ENCODE measurements around the gene SORBS1.

Gene SORBS1

DNA sequence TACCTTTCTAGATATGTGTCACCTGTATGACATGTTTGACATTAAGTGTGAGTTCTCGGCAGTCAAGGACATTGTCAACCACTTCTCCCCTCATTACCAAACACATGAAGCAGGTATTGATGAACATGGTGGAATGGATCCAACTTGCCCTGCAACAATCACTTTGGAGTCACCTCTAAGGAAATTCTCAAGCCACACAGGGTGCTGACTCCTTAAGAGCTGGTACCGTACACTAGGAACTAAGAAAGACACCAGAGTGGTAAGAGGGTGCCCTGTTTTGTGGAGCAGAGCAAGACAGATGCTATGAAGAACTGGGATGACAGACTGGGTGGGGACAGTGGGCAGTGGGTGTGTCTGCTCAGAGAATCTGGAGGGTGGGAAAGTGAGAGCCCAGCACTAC is 17.4 kb upstream of the SORBS1 start:
- CTCF ChIA-PET: interaction anchor here (1.4 to 3.6 kb wide), 3 partner anchors 10 to 148 kb away, joined by 4 to 14 read pairs (median 4); no protein-coding TSS in a partner anchor
- POLR2A ChIA-PET: interaction anchor here (0.6 kb wide), 1 partner anchor 1947 kb away, joined by 4 read pairs; no protein-coding TSS in a partner anchor
- no peak for DNase-seq (ENCODE audit: extremely low spot score)
- TF ChIP-seq, protein P1, sequence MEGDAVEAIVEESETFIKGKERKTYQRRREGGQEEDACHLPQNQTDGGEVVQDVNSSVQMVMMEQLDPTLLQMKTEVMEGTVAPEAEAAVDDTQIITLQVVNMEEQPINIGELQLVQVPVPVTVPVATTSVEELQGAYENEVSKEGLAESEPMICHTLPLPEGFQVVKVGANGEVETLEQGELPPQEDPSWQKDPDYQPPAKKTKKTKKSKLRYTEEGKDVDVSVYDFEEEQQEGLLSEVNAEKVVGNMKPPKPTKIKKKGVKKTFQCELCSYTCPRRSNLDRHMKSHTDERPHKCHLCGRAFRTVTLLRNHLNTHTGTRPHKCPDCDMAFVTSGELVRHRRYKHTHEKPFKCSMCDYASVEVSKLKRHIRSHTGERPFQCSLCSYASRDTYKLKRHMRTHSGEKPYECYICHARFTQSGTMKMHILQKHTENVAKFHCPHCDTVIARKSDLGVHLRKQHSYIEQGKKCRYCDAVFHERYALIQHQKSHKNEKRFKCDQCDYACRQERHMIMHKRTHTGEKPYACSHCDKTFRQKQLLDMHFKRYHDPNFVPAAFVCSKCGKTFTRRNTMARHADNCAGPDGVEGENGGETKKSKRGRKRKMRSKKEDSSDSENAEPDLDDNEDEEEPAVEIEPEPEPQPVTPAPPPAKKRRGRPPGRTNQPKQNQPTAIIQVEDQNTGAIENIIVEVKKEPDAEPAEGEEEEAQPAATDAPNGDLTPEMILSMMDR (IDR thresholded peaks at IDR 0.05; ENCODE audit: control extremely low read depth, extremely low read depth, low read depth, missing control alignments): no peak

DNA sequence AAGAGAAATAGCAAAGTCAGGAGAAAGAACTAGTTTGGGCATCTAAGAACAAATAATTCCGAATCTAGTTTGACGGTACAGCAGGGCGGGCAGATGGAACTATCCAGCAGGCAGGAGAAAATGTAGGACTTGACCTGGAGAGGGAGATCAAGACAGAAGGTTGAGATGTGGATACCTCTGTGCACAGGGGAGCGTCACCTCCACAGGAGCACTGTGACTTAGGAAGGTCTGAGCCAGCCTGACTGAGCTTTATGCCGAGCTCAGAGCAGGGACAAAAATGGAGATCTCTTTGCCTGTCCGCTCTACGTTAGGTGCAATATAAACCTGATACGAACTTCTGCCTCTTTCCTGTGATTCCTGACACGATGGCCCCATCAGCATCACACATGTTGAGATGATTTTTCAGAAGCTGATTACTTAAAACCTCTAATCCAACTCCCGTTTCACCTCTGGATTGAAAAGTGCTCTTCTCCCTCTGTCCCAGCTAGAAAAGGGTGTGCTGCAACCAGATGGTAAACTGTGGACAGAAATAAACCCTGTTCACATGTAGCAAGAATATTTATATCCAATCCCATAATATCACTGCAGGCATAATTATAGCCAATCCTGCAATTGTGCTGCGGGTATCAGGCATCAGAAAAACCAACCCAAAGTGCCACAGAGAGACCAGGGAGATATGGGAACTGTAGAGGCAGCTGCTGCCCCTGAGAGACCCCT is 13.6 kb upstream of the SORBS1 start:
- ChIA-PET CTCF (interaction anchor here (2.3 kb wide), 1 partner anchor 144 kb away, joined by 10 read pairs; no protein-coding TSS in a partner anchor), POLR2A (no interaction called here)
- no peak for DNase-seq (ENCODE audit: extremely low spot score)
- TF ChIP-seq, protein P1 (IDR thresholded peaks at IDR 0.05; ENCODE audit: control extremely low read depth, extremely low read depth, low read depth, missing control alignments): no peak

DNA sequence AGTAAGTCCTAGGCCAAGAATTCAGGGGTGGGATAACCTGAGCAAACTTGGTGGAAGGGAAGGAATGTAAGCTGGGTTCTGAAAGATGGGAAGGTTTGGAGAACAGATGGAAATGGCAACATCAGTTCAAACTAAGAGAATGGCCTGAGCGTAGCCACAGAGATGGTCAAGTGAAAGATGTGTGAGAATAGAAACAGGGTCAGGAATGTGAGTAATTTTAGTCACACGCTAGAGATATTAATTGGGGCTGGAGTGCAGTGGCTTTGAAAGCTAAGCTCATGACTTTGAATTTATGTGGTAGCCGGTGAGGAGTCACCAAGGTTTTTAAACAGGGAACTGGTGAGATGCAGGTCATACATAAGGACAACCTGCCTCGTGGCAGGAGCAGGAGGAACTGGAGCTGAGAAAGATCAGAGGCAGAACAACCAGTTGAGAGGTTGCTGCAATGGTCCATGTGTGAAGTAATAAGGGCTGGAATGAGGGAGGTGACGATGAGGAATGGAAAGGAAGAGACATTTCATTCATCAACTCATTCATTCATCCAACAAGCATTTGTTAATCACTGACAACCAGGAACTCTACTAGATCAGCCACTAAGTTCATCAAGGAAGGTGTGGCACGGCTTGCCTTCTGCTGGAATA is 12.9 kb upstream of the SORBS1 start:
- CTCF ChIA-PET: interaction anchor here (2.3 kb wide), 1 partner anchor 143 kb away, joined by 10 read pairs; no protein-coding TSS in a partner anchor
- POLR2A ChIA-PET: no interaction called here
- TF ChIP-seq, protein P1 (IDR thresholded peaks at IDR 0.05; ENCODE audit: control extremely low read depth, extremely low read depth, low read depth, missing control alignments): no peak
- DNase-seq (ENCODE audit: extremely low spot score): no peak

DNA sequence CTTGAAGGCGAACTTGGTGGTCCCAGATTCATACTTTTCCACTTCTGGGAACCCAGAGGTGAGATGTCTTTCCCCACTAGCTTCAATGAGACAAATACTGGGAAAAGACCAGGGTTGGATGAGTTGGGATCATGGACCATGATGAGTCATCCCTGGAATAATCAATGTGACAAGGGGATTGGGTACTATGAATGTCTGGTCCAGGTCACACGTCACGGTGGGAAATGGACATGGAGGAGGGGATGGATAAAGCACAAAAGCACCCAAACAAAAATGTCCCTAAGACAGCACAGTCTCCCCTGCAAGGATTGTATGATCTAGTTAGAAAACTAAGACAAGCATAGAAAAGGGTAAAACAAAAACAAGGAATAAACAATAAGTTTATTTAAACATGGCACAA is 12.4 kb upstream of the SORBS1 start:
- TF ChIP-seq, protein P1 (IDR thresholded peaks at IDR 0.05; ENCODE audit: control extremely low read depth, extremely low read depth, low read depth, missing control alignments): no peak
- ChIA-PET POLR2A (no interaction called here), CTCF (interaction anchor here (2.3 kb wide), 1 partner anchor 143 kb away, joined by 10 read pairs; no protein-coding TSS in a partner anchor)
- no peak for DNase-seq (ENCODE audit: extremely low spot score)

DNA sequence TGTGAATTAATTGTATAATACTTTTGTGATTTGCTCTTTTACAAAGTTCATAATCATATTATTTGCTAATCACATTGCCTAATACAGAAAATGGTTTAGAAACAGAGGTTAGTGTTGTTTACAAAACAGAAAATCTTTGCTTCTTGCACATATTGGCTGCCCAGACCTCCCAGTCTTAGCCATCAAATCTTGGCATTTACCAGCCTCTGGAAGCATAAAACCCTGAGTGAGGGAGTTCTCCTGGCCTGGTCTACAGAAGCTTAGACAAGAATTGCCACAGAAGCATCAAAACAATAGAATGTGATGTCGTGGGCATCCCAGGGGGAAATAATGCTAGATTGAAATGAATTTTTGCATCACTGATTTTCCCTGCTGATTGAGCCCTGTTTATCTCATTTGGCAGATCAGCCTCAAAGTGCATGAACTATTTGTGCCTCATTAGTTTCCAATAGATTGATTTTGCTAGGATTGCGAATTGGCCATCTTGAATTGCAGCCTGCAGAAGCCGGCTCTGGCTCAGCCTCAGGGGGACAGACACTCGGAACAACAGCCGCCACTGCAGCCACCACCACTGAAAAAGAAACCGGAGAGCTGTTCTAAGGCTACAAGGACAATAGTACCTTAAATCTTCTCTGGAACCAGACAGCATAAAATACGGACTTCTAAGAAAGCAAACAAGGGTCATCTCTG is 11.1 kb upstream of the SORBS1 start:
- ChIA-PET POLR2A (no interaction called here), CTCF (no interaction called here)
- no peak for DNase-seq (ENCODE audit: extremely low spot score)
- TF ChIP-seq, protein P1 (IDR thresholded peaks at IDR 0.05; ENCODE audit: control extremely low read depth, extremely low read depth, low read depth, missing control alignments): no peak

DNA sequence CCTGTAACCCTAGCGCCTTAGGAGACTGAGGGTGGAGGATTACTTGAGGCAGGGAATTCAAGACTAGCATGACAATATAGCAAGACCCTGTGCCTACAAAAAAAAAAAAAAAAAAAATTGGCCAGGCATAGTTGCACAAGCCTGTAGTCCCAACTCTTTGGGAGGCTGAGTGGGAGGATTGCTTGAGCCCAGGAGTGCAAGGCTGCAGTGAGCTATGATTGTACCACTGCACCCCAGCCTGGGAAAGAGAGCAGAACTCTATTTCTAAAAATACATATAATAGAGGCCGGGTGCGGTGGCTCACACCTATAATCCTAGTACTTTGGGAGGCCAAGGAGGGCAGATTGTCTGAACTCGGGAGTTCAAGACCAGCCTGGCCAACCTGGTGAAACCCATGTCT is 10.2 kb upstream of the SORBS1 start:
- POLR2A ChIA-PET: no interaction called here
- CTCF ChIA-PET: no interaction called here
- TF ChIP-seq, protein P1 (IDR thresholded peaks at IDR 0.05; ENCODE audit: control extremely low read depth, extremely low read depth, low read depth, missing control alignments): no peak
- no peak for DNase-seq (ENCODE audit: extremely low spot score)
